Nephron (organoid): ENCODE measurements around the gene ZNF729.
"Not testable (repeated sequence)": the region's sequence is repeated elsewhere in the genome, so short reads cannot be mapped to it uniquely, and the experiment has no call there.

Experiments used
- H3K27ac Mint-ChIP-seq, 3 experiments: 2 replicates each; pipeline ENCODE4 v1.8.0; 2020; ENCODE audit warnings: mixed read lengths in 3 of 3, mild to moderate bottlenecking in 2 of 3, moderate library complexity in 1 of 3
- H3K27me3 Mint-ChIP-seq: 2 replicates; pipeline ENCODE4 v1.8.0; 2021; ENCODE audit warnings: low read depth, mild to moderate bottlenecking, moderate library complexity, mixed read lengths
- H3K36me3 Mint-ChIP-seq: 2 replicates; pipeline ENCODE4 v1.8.0; 2020; ENCODE audit warnings: low read depth, mixed read lengths
- H3K4me1 Mint-ChIP-seq: 2 replicates; pipeline ENCODE4 v1.8.0; 2020; ENCODE audit warnings: mixed read lengths
- H3K4me3 Mint-ChIP-seq, 3 experiments: 2 replicates each; pipeline ENCODE4 v1.8.0; 2020; ENCODE audit warnings: mild to moderate bottlenecking in 3 of 3, mixed read lengths in 3 of 3, moderate library complexity in 2 of 3
- H3K9me3 Mint-ChIP-seq: 2 replicates; pipeline ENCODE4 v1.8.0; 2020; ENCODE audit warnings: mixed read lengths
- CTCF ChIP-seq, 3 experiments: fragments of 200-600 bp; sonication (generic); IDR thresholded peaks; one replicate each; pipeline ENCODE4 v1.5.0; 2021; ENCODE audit warnings: antibody characterized with exemption in 3 of 3; ENCODE audit not compliant: unreplicated experiment in 3 of 3

Gene ZNF729

DNA sequence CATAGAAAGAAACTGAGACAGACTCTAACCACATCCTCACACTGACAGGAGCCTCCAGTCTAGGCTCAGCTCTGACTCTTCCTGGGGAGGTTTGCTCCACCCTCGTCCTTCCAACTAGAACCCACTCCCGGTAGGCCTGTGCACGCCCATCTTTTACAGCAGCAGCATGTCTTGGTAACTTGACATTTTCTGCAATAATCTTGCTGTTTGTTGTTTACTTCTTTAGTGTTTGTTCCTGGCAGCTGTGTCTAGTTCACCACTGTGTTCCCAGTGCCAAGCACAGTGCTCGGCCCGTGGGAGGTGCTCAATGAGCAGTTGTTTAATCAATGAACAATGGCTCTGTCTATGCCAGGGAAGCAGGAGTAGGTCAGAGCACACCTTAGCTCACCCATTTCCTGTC lies 23.1 kb upstream of the ZNF729 start:
- no peaks in the 10 kb centered on the region for H3K4me1 Mint-ChIP-seq
- no peak overlapping the region for H3K27ac Mint-ChIP-seq
- peaks cover 53% of the 10 kb centered on the region for H3K9me3 Mint-ChIP-seq
- TF ChIP-seq CTCF (IDR thresholded peaks at IDR 0.05; ENCODE audit: unreplicated experiment in 3 of 3): no peak
- H3K27me3 Mint-ChIP-seq: no peaks in the 10 kb centered on the region
- peaks cover 11% of the 10 kb centered on the region for H3K36me3 Mint-ChIP-seq
- no peak overlapping the region for H3K4me3 Mint-ChIP-seq

DNA sequence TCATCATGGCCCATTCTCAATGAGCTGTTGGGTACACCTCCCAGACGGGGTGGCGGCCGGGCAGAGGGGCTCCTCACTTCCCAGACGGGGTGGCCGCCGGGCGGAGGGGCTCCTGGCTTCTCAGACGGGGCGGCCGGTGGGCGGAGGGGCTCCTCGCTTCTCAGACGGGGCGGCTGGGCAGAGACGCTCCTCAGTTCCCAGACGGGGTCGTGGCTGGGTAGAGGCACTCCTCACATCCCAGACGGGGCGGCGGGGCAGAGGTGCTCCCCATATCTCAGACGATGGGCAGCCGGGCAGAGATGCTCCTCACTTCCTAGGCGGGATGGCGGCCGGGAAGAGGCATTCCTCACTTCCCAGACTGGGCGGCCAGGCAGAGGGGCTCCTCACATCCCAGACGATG lies 35.3 kb downstream of the ZNF729 start:
- H3K4me3 Mint-ChIP-seq, H3K27me3 Mint-ChIP-seq, H3K27ac Mint-ChIP-seq, H3K4me1 Mint-ChIP-seq, H3K36me3 Mint-ChIP-seq: not testable (repeated sequence)
- H3K9me3 Mint-ChIP-seq: peaks cover 54% of the 10 kb centered on the region

GRCh38 chr19:22326219-22326618 lies 40.0 kb downstream of the ZNF729 start:
- TF ChIP-seq CTCF (IDR thresholded peaks at IDR 0.05; ENCODE audit: unreplicated experiment in 3 of 3): no peak
- Mint-ChIP-seq H3K4me3 (no peak overlapping the region), H3K27me3 (no peaks in the 10 kb centered on the region), H3K9me3 (peaks cover 82% of the 10 kb centered on the region), H3K36me3 (peaks cover 5% of the 10 kb centered on the region), H3K27ac (no peak overlapping the region), H3K4me1 (no peaks in the 10 kb centered on the region)

DNA sequence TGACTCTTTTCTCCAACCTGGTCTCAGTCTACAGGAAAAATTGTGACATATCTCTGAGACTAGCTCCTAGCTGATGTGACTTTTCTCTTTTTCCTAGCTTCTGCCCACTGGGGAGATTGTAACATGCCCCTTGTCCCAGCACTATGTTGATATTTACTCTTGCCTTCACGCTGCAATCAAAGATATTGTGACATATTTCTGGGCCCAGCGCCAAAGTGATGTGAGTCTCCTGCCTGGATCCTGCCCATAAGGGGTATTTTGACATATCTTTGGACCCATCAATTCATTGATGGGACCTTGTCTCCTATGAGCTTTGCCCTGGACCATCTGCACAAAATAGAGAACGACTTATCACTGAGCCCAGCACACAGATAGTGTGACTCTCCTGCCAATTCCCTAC lies 41.1 kb downstream of the ZNF729 start:
- Mint-ChIP-seq H3K27me3 (no peaks in the 10 kb centered on the region), H3K9me3 (peaks cover 83% of the 10 kb centered on the region), H3K4me3 (no peak overlapping the region), H3K27ac (no peak overlapping the region), H3K4me1 (no peaks in the 10 kb centered on the region), H3K36me3 (peaks cover 5% of the 10 kb centered on the region)
- no peak for TF ChIP-seq CTCF (IDR thresholded peaks at IDR 0.05; ENCODE audit: unreplicated experiment in 3 of 3)

GRCh38 chr19:22331521-22331920 lies 45.3 kb downstream of the ZNF729 start:
- no peaks in the 10 kb centered on the region for H3K27me3 Mint-ChIP-seq
- peaks cover 81% of the 10 kb centered on the region for H3K9me3 Mint-ChIP-seq
- H3K27ac Mint-ChIP-seq: no peak overlapping the region
- H3K36me3 Mint-ChIP-seq: peaks cover 5% of the 10 kb centered on the region
- no peaks in the 10 kb centered on the region for H3K4me1 Mint-ChIP-seq
- TF ChIP-seq CTCF (IDR thresholded peaks at IDR 0.05; ENCODE audit: unreplicated experiment in 3 of 3): no peak
- no peak overlapping the region for H3K4me3 Mint-ChIP-seq

DNA sequence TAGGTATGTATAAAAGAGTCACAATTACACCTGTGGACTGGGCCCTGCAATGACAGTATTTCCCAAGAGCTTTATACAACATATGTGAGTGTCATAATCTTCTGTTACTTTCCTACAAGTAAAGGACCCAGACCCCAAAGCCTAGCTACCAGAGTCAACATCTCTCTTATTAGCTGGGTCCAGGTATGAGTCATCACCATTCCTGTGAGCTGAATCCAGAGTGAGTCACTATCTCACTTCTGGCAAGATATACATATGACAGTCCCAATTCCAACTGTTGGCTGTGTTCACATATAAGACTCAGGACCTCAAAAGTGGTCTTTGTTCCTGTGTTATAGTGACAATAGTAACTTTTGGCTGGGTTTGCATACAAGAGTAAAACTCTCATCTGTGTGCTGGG lies 46.7 kb downstream of the ZNF729 start:
- Mint-ChIP-seq H3K4me1 (no peaks in the 10 kb centered on the region), H3K27ac (no peak overlapping the region), H3K4me3 (no peak overlapping the region), H3K9me3 (peaks cover 78% of the 10 kb centered on the region), H3K27me3 (no peaks in the 10 kb centered on the region), H3K36me3 (no peaks in the 10 kb centered on the region)
- no peak for TF ChIP-seq CTCF (IDR thresholded peaks at IDR 0.05; ENCODE audit: unreplicated experiment in 3 of 3)
